ENCODE results near the gene BLCAP.

Gene BLCAP

GRCh38 chr20:37513779-37514359 lies 13.8 kb downstream of the BLCAP start:
- H3K79me2 ChIP-seq (ENCODE audit: control insufficient read depth, low read length): no peaks in the 10 kb centered on the region; the same call in 1 of the 2 replicates
- H3K4me2 ChIP-seq (ENCODE audit: low read length): no peak overlapping the region
- no peaks in the 10 kb centered on the region for H3F3A ChIP-seq (ENCODE audit: control insufficient read depth, insufficient read depth)
- no peak for TF ChIP-seq CTCF (IDR thresholded peaks at IDR 0.05; ENCODE audit: low read depth, low read length, poor library complexity, severe bottlenecking)
- no peak for TF ChIP-seq EZH2phosphoT487 (IDR thresholded peaks at IDR 0.05; ENCODE audit: borderline replicate concordance, low read length)
- peaks cover 17% of the 10 kb centered on the region; the same call in 1 of the 2 replicates for H3K36me3 ChIP-seq (ENCODE audit: control insufficient read depth, low read length)
- H3K9me2 ChIP-seq (replicated peaks; ENCODE audit: control insufficient read depth, low read length): no peaks in the 10 kb centered on the region
- no peaks in the 10 kb centered on the region for H4K20me1 ChIP-seq (ENCODE audit: control insufficient read depth, insufficient read depth, low read depth, low read length)
- H3K4me3 ChIP-seq (ENCODE audit: low read length): no peak overlapping the region
- no peaks in the 10 kb centered on the region for H3K27me3 ChIP-seq (ENCODE audit: control insufficient read depth, low read length)
- H3K27ac ChIP-seq (ENCODE audit: low read depth, low read length): no peak overlapping the region
- H3K4me1 ChIP-seq (ENCODE audit: control insufficient read depth, low read length): no peaks in the 10 kb centered on the region; the same call in 1 of the 2 replicates
- H3K9me3 ChIP-seq (ENCODE audit: control insufficient read depth, insufficient read depth, low read length): no peaks in the 10 kb centered on the region

GRCh38 chr20:37511610-37512275 lies 15.9 kb downstream of the BLCAP start:
- Histone ChIP-seq H4K20me1 (ENCODE audit: control insufficient read depth, insufficient read depth, low read depth, low read length) (no peaks in the 10 kb centered on the region), H3K27me3 (ENCODE audit: control insufficient read depth, low read length) (no peaks in the 10 kb centered on the region), H3K79me2 (ENCODE audit: control insufficient read depth, low read length) (no peaks in the 10 kb centered on the region), H3K4me2 (ENCODE audit: low read length) (no peak overlapping the region), H3F3A (ENCODE audit: control insufficient read depth, insufficient read depth) (no peaks in the 10 kb centered on the region), H3K4me1 (ENCODE audit: control insufficient read depth, low read length) (peaks cover 20% of the 10 kb centered on the region), H3K9me2 (replicated peaks; ENCODE audit: control insufficient read depth, low read length) (no peaks in the 10 kb centered on the region), H3K36me3 (ENCODE audit: control insufficient read depth, low read length) (peaks cover 17% of the 10 kb centered on the region; the same call in 1 of the 2 replicates), H3K27ac (ENCODE audit: low read depth, low read length) (no peak overlapping the region), H3K9me3 (ENCODE audit: control insufficient read depth, insufficient read depth, low read length) (no peaks in the 10 kb centered on the region), H3K4me3 (ENCODE audit: low read length) (no peak overlapping the region)
- TF ChIP-seq CTCF (IDR thresholded peaks at IDR 0.05; ENCODE audit: low read depth, low read length, poor library complexity, severe bottlenecking) (no peak), EZH2phosphoT487 (IDR thresholded peaks at IDR 0.05; ENCODE audit: borderline replicate concordance, low read length) (no peak)

GRCh38 chr20:37510226-37510625 lies 17.4 kb downstream of the BLCAP start:
- H3K4me1 ChIP-seq (ENCODE audit: control insufficient read depth, low read length): peaks cover 25% of the 10 kb centered on the region
- no peak overlapping the region for H3K4me2 ChIP-seq (ENCODE audit: low read length)
- H3K9me2 ChIP-seq (replicated peaks; ENCODE audit: control insufficient read depth, low read length): no peaks in the 10 kb centered on the region
- TF ChIP-seq EZH2phosphoT487 (IDR thresholded peaks at IDR 0.05; ENCODE audit: borderline replicate concordance, low read length) (no peak), CTCF (IDR thresholded peaks at IDR 0.05; ENCODE audit: low read depth, low read length, poor library complexity, severe bottlenecking) (no peak)
- H3F3A ChIP-seq (ENCODE audit: control insufficient read depth, insufficient read depth): no peaks in the 10 kb centered on the region
- H3K4me3 ChIP-seq (ENCODE audit: low read length): no peak overlapping the region
- peaks cover 12% of the 10 kb centered on the region; the same call in 1 of the 2 replicates for H3K36me3 ChIP-seq (ENCODE audit: control insufficient read depth, low read length)
- no peaks in the 10 kb centered on the region for H3K9me3 ChIP-seq (ENCODE audit: control insufficient read depth, insufficient read depth, low read length)
- no peaks in the 10 kb centered on the region for H4K20me1 ChIP-seq (ENCODE audit: control insufficient read depth, insufficient read depth, low read depth, low read length)
- H3K79me2 ChIP-seq (ENCODE audit: control insufficient read depth, low read length): no peaks in the 10 kb centered on the region
- H3K27ac ChIP-seq (ENCODE audit: low read depth, low read length): no peak overlapping the region
- H3K27me3 ChIP-seq (ENCODE audit: control insufficient read depth, low read length): no peaks in the 10 kb centered on the region
